Testis (tissue), 2 donors: Measurements from ENCODE around the gene NTM.

Experiments used
- CTCF ChIP-seq, 3 experiments: fragments of 450-650 bp in 2 of 3; fragments of 200-600 bp in 1 of 3; sonication (generic) in 1 of 3; IDR thresholded peaks; one replicate each; pipeline ENCODE4 v1.5.1; 2016 to 2019; ENCODE audit warnings: antibody characterized with exemption in 3 of 3, mild to moderate bottlenecking in 2 of 3, moderate library complexity in 1 of 3
- POLR2A ChIP-seq: fragments of 450-650 bp; IDR thresholded peaks from one replicate; pipeline ENCODE4 v1.6.1; 2017; ENCODE audit warnings: antibody characterized with exemption, mild to moderate bottlenecking, moderate library complexity

- TF ChIP-seq POLR2A = no peak
- no peak for TF ChIP-seq CTCF (IDR thresholded peaks at IDR 0.05)
These were observed 941.7 kb downstream of the NTM start for GRCh38 chr11:132312161-132312560.
